B cell (primary cell): ENCODE data around the gene DTNBP1. TPM values are rescaled to one million over a fixed set of nuclear protein-coding genes. Genes with fewer than 3 reads are reported as not detected.

Source experiments
- ATAC-seq: fragments of 200-7000 bp; cut with Tn5 transposase; one replicate; pipeline ENCODE4 v1.10.0; 2021; ENCODE audit warnings: low read depth, mild to moderate bottlenecking, moderate number of reproducible peaks, moderate library complexity
- CTCF ChIA-PET: fragments of 350-600 bp; sonication (Branson Sonifier 250); formaldehyde crosslinking; loops from one replicate; lab custom pipeline; 2021; ENCODE audit warnings: antibody characterized with exemption, inconsistent platforms; lab: Charles Lee
- POLR2A ChIA-PET: fragments of 350-600 bp; sonication (Branson Sonifier 250); formaldehyde crosslinking; loops from one replicate; lab custom pipeline; 2021; ENCODE audit warnings: antibody characterized with exemption; lab: Charles Lee
- DNase-seq: peaks from one replicate; pipeline ENCODE4 v3.0.0; 2013
- H2AFZ ChIP-seq: 2 replicates; pipeline ENCODE4 v1.6.1; 2012; ENCODE audit warnings: mild to moderate bottlenecking, low read depth, low read length; ENCODE audit not compliant: insufficient read depth, poor library complexity, severe bottlenecking
- H3K27ac ChIP-seq, 2 donors: 1 replicate in 1 of 2; 2 replicates in 1 of 2; pipeline ENCODE4 v1.5.1; 2012 to 2013; ENCODE audit warnings: low read length in 2 of 2, mild to moderate bottlenecking in 2 of 2, moderate library complexity in 1 of 2
- H3K27me3 ChIP-seq, 4 experiments: fragments of 200-600 bp in 1 of 4; sonication (generic) in 1 of 4; replicated peaks in 1 of 4; 1 replicate in 2 of 4; 2 replicates in 2 of 4; pipeline versions ENCODE4 v1.6.1 to v1.7.0; 2013 to 2016; ENCODE audit warnings: low read length in 3 of 4, mild to moderate bottlenecking in 2 of 4, mixed read lengths in 1 of 4, moderate library complexity in 1 of 4; ENCODE audit not compliant: insufficient read depth in 4 of 4, control insufficient read depth in 3 of 4; ENCODE audit errors: control extremely low read depth in 1 of 4
- H3K36me3 ChIP-seq, 2 experiments: replicated peaks in 1 of 2; 1 replicate in 1 of 2; 2 replicates in 1 of 2; pipeline versions ENCODE4 v1.6.1 to v1.7.1; 2013; ENCODE audit warnings: low read length in 1 of 2; ENCODE audit not compliant: insufficient read depth in 2 of 2, control insufficient read depth in 1 of 2; ENCODE audit errors: control extremely low read depth in 1 of 2, extremely low read depth in 1 of 2
- H3K4me1 ChIP-seq, 2 donors: fragments of 200-600 bp in 1 of 2; sonication (generic) in 1 of 2; 1 replicate in 1 of 2; 2 replicates in 1 of 2; pipeline versions ENCODE4 v1.5.1 to v1.6.1; 2013 to 2017; ENCODE audit warnings: low read length in 2 of 2; ENCODE audit not compliant: control insufficient read depth in 2 of 2, insufficient read depth in 2 of 2
- H3K4me2 ChIP-seq: replicated peaks from 2 replicates; pipeline ENCODE3; 2012; ENCODE audit warnings: mild to moderate bottlenecking, low read depth, low read length; ENCODE audit not compliant: poor library complexity, severe bottlenecking
- H3K4me3 ChIP-seq, 5 experiments: fragments of 200-600 bp in 1 of 5; sonication (generic) in 1 of 5; 1 replicate in 3 of 5; 2 replicates in 2 of 5; pipeline versions ENCODE4 v1.5.1 to v1.7.0; 2011 to 2016; ENCODE audit warnings: low read length in 4 of 5, mild to moderate bottlenecking in 4 of 5, low read depth in 2 of 5, control low read depth in 1 of 5, moderate library complexity in 1 of 5; ENCODE audit not compliant: insufficient read depth in 1 of 5; ENCODE audit errors: control extremely low read depth in 1 of 5, extremely low read depth in 1 of 5
- H3K79me2 ChIP-seq: fragments of 200-600 bp; sonication (generic); one replicate; pipeline ENCODE4 v1.6.0; 2016; ENCODE audit warnings: low read length; ENCODE audit not compliant: control insufficient read depth, insufficient read depth
- H3K9ac ChIP-seq: fragments of 200-600 bp; sonication (generic); 2 replicates; pipeline ENCODE4 v1.6.1; 2017; ENCODE audit warnings: mild to moderate bottlenecking, low read length, moderate library complexity
- H3K9me3 ChIP-seq, 3 donors: one replicate each; pipeline versions ENCODE4 v1.6.1 to v1.7.1; 2013; ENCODE audit warnings: low read length in 2 of 3; ENCODE audit not compliant: control insufficient read depth in 2 of 3, insufficient read depth in 1 of 3; ENCODE audit errors: control extremely low read depth in 1 of 3
- H4K20me1 ChIP-seq: 2 replicates; pipeline ENCODE4 v1.6.0; 2012; ENCODE audit warnings: mild to moderate bottlenecking, low read length; ENCODE audit not compliant: insufficient read depth, control insufficient read depth, poor library complexity, severe bottlenecking
- H3K27ac Mint-ChIP-seq: one replicate; pipeline ENCODE4 v1.8.0; 2021; ENCODE audit warnings: mixed read lengths
- H3K27me3 Mint-ChIP-seq: one replicate; pipeline ENCODE4 v1.8.0; 2021; ENCODE audit warnings: mixed read lengths
- H3K4me1 Mint-ChIP-seq: one replicate; pipeline ENCODE4 v1.8.0; 2021; ENCODE audit warnings: mixed read lengths
- H3K4me3 Mint-ChIP-seq: one replicate; pipeline ENCODE4 v1.8.0; 2021; ENCODE audit warnings: mixed read lengths
- H3K9me3 Mint-ChIP-seq: one replicate; pipeline ENCODE4 v1.8.0; 2022; ENCODE audit warnings: mixed read lengths; ENCODE audit not compliant: insufficient read depth
- CTCF ChIP-seq: fragments of 200-600 bp; IDR thresholded peaks from one replicate; pipeline ENCODE4 v1.8.0; 2022; ENCODE audit warnings: antibody characterized with exemption, mild to moderate bottlenecking
- EZH2 ChIP-seq: IDR thresholded peaks from 2 replicates; pipeline ENCODE4 v1.6.1; 2012; ENCODE audit warnings: borderline replicate concordance, low read depth, mild to moderate bottlenecking, moderate library complexity, low read length; ENCODE audit not compliant: insufficient read depth, poor library complexity, severe bottlenecking
- whole genome bisulfite sequencing: methylation state at CpG from one replicate; pipeline ENCODE4 v1.1.5; 2013; ENCODE audit warnings: missing lambda C conversion rate; ENCODE audit not compliant: insufficient coverage; 5-methylcytosine and 5-hydroxymethylcytosine counted together
- intact Hi-C: fragments of 100-400 bp; cut with micrococcal nuclease; formaldehyde crosslinking; loops from one replicate; pipeline ENCODE4 v1.10.0; 2022
- polyA plus RNA-seq: library from polyadenylated mRNA; depleted of rRNA; stranded (reverse); fragments of >200 nt; gene quantifications from 2 replicates; pipeline ENCODE4 v1.2.3, GENCODE V29; 2012
- total RNA-seq, 2 donors: library from RNA; stranded (reverse); fragments of 120-200 nt in 1 of 2; gene quantifications; 1 replicate in 1 of 2; 2 replicates in 1 of 2; pipeline versions ENCODE4 v1.2.3 to v1.2.4, GENCODE V29; 2013 to 2022

Gene DTNBP1
- total and polyA plus RNA-seq, 2 donors (not counting 1 experiment from before 2014, with no cell fraction given), result 31.4 to 73.0 TPM

GRCh38 chr6:15507746-15508145, 155.1 kb downstream of the DTNBP1 start:
- CTCF ChIA-PET, result no interaction called here
- H3K27ac Mint-ChIP-seq, result no peak overlapping the region

GRCh38 chr6:15507221-15507620, 155.6 kb downstream of the DTNBP1 start:
- Histone ChIP-seq H3K27me3 (no peaks in the 10 kb centered on the region), H3K27ac (no peak overlapping the region), H3K4me1 (no peaks in the 10 kb centered on the region), H3K36me3 (peaks cover 6 to 98% of the 10 kb centered on the region in 2 experiments), H4K20me1 (peaks cover 43% of the 10 kb centered on the region), H3K9me3 (no peaks in the 10 kb centered on the region), H3K79me2 (peaks cover 44% of the 10 kb centered on the region), H2AFZ (no peak overlapping the region), H3K4me3 (no peak overlapping the region), H3K4me2 (no peak overlapping the region), H3K9ac (no peak overlapping the region)
- Mint-ChIP-seq H3K4me1 (peaks cover 2% of the 10 kb centered on the region), H3K4me3 (no peak overlapping the region), H3K27me3 (no peaks in the 10 kb centered on the region), H3K27ac (no peak overlapping the region), H3K9me3 (no peaks in the 10 kb centered on the region)
- ATAC-seq (no peak), DNase-seq (no peak)
- POLR2A ChIA-PET, result no interaction called here
- intact Hi-C loops, result no loop called here
- CTCF ChIA-PET, result no interaction called here
- TF ChIP-seq CTCF (no peak), EZH2 (no peak)
- WGBS, result 98% methylated on average over 11 of the region's 11 CpGs

More at GRCh38 chr6:15507746-15508145, 155.1 kb downstream of the DTNBP1 start:
- Mint-ChIP-seq H3K9me3 (no peaks in the 10 kb centered on the region), H3K27me3 (no peaks in the 10 kb centered on the region), H3K4me1 (peaks cover 2% of the 10 kb centered on the region), H3K4me3 (no peak overlapping the region)
- no peaks in the 10 kb centered on the region for H3K27me3 ChIP-seq
- H3K9ac ChIP-seq, result no peak overlapping the region
- 92% methylated on average over 14 of the region's 14 CpGs for whole genome bisulfite sequencing
- no peaks in the 10 kb centered on the region for H3K9me3 ChIP-seq
- H3K79me2 ChIP-seq, result peaks cover 44% of the 10 kb centered on the region
- peaks cover 43% of the 10 kb centered on the region for H4K20me1 ChIP-seq
- DNase-seq, result no peak
- no peak overlapping the region for H2AFZ ChIP-seq
- no peaks in the 10 kb centered on the region for H3K4me1 ChIP-seq
- H3K27ac ChIP-seq, result no peak overlapping the region
- ATAC-seq, result no peak
- POLR2A ChIA-PET, result no interaction called here
- intact Hi-C loops, result no loop called here
- peaks cover 6 to 98% of the 10 kb centered on the region in 2 experiments for H3K36me3 ChIP-seq
- H3K4me2 ChIP-seq, result no peak overlapping the region
- TF ChIP-seq EZH2 (no peak), CTCF (no peak)
- no peak overlapping the region for H3K4me3 ChIP-seq
